NT2/D1 (cell line): Measurements from ENCODE around the gene ACSF2.

Source experiments
- SUZ12 ChIP-seq: IDR thresholded peaks from 2 replicates; pipeline ENCODE4 v1.6.1; 2011; ENCODE audit not compliant: insufficient read length, insufficient read depth; ENCODE audit errors: extremely low read depth
- YY1 ChIP-seq: IDR thresholded peaks from 2 replicates; pipeline ENCODE4 v1.6.1; 2011; ENCODE audit not compliant: insufficient read length, insufficient read depth

DNA sequence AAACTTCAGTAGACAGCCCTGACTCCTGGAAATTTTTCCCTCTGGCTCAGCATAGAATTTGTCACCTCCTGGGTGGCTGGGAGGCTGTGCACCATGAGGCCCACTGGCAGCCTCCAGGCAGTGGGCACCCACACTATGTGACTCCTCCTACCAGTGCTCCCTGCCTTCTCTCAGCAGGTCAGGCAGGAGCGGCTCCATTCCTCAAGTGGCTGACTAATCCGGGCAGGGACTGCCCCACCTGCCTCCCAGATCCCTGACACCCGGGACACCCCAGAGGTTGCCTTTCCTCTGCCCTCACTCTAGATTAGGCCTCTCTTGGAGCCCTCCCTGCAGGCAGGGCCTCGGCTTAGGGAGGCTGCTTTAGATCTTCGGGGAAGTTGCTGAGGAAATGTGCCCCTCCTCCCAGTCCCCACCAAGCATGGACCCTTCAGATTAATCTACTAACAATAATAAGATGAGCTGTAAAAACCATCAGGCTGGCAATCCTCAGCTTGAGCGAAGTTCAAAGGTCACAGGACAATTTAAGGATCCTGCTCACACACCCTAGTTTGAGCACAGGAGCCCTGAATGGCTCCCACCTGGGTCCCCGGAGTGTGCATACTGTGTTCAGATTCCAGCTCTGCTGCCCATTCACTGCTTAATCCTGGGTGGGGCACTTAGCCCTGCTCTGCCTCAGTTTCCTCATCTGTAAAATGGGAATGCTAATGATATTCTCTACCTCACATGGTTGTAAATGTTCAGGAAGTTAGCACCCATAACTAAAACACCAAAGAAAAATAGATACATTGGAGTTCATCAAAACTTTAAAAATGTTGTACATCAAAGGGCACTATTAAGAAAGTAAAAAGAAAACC, 72.2 kb downstream of the ACSF2 start:
- TF ChIP-seq YY1 (no peak), SUZ12 (no peak)
